ENCODE results near the gene GLB1L3.

DNA sequence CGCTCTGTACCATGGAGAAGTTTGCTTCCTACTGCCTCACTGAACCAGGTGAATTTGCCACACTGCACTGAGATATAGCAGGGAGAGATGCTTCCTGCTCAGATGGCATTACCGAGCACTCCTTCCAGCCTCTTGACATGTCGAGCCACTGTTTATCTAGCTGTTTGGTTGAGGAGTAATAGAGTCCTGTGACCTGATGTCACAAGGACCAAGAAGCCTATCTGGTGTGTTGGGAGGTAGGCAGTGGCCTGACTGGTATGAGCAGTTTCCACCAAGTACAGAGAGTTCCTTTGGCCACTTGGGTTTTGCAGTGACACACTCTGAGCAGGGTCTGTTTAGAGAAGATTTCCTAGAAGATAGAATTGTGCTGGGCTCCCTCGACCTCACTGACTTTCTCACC lies 17.6 kb upstream of the GLB1L3 start:
- TF ChIP-seq, protein P1, sequence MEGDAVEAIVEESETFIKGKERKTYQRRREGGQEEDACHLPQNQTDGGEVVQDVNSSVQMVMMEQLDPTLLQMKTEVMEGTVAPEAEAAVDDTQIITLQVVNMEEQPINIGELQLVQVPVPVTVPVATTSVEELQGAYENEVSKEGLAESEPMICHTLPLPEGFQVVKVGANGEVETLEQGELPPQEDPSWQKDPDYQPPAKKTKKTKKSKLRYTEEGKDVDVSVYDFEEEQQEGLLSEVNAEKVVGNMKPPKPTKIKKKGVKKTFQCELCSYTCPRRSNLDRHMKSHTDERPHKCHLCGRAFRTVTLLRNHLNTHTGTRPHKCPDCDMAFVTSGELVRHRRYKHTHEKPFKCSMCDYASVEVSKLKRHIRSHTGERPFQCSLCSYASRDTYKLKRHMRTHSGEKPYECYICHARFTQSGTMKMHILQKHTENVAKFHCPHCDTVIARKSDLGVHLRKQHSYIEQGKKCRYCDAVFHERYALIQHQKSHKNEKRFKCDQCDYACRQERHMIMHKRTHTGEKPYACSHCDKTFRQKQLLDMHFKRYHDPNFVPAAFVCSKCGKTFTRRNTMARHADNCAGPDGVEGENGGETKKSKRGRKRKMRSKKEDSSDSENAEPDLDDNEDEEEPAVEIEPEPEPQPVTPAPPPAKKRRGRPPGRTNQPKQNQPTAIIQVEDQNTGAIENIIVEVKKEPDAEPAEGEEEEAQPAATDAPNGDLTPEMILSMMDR (IDR thresholded peaks at IDR 0.05): no peak
- no peak for TF ChIP-seq POLR2A (IDR thresholded peaks at IDR 0.05)
- peak; percentile 77 for TF ChIP-seq POLR2AphosphoS5 (IDR thresholded peaks at IDR 0.05)
